DND-41 (cell line): Measurements from ENCODE around the gene RNF175.

Source experiments
- ATAC-seq: fragments of 200-7000 bp; cut with Tn5 transposase; 3 replicates; pipeline ENCODE4 v1.9.1; 2021; ENCODE audit warnings: low read depth; ENCODE audit not compliant: insufficient read depth
- DNase-seq: peaks from one replicate; pipeline ENCODE4 v3.0.0-alpha.2; 2020
- H2AFZ ChIP-seq: 2 replicates; pipeline ENCODE4 v1.6.0; 2012; ENCODE audit warnings: low read depth, low read length
- H3K27ac ChIP-seq: 2 replicates; pipeline ENCODE4 v1.5.1; 2012; ENCODE audit warnings: low read length, inconsistent platforms
- H3K27me3 ChIP-seq: fragments of 200-600 bp; sonication (generic); 2 replicates; pipeline ENCODE4 v1.6.0; 2012; ENCODE audit warnings: low read length, mild to moderate bottlenecking, inconsistent platforms; ENCODE audit not compliant: insufficient read depth, poor library complexity
- H3K36me3 ChIP-seq: 2 replicates; pipeline ENCODE4 v1.5.1; 2012; ENCODE audit warnings: low read length, inconsistent platforms; ENCODE audit not compliant: insufficient read depth
- H3K4me1 ChIP-seq: 2 replicates; pipeline ENCODE4 v1.5.1; 2012; ENCODE audit warnings: mild to moderate bottlenecking, low read length; ENCODE audit not compliant: insufficient read depth
- H3K4me2 ChIP-seq: 2 replicates; pipeline ENCODE4 v1.6.0; 2012; ENCODE audit warnings: mild to moderate bottlenecking, moderate library complexity, low read length, inconsistent platforms; ENCODE audit not compliant: insufficient read depth
- H3K4me3 ChIP-seq, 2 experiments: fragments of 200-600 bp in 1 of 2; shearing (Covaris generic) in 1 of 2; 2 replicates each; pipeline ENCODE4 v1.5.1; 2012 to 2016; ENCODE audit warnings: inconsistent platforms in 2 of 2, low read length in 2 of 2, mild to moderate bottlenecking in 2 of 2, low read depth in 1 of 2, moderate library complexity in 1 of 2
- H3K79me2 ChIP-seq: 2 replicates; pipeline ENCODE4 v1.6.0; 2012; ENCODE audit warnings: low read length, inconsistent platforms; ENCODE audit not compliant: insufficient read depth
- H3K9ac ChIP-seq: 2 replicates; pipeline ENCODE4 v1.6.0; 2012; ENCODE audit warnings: low read depth, mild to moderate bottlenecking, inconsistent platforms, low read length, moderate library complexity
- H3K9me3 ChIP-seq: 2 replicates; pipeline ENCODE4 v1.5.1; 2012; ENCODE audit warnings: low read length, moderate library complexity, mild to moderate bottlenecking, inconsistent platforms; ENCODE audit not compliant: insufficient read depth, severe bottlenecking
- H4K20me1 ChIP-seq: 2 replicates; pipeline ENCODE4 v1.6.0; 2012; ENCODE audit warnings: low read length; ENCODE audit not compliant: insufficient read depth
- CTCF ChIP-seq: IDR thresholded peaks from 2 replicates; pipeline ENCODE4 v1.5.1; 2012; ENCODE audit warnings: borderline replicate concordance, low read length, moderate library complexity, mild to moderate bottlenecking; ENCODE audit not compliant: poor library complexity, severe bottlenecking; ENCODE audit errors: extremely low read depth
- EZH2 ChIP-seq: IDR thresholded peaks from 3 replicates; pipeline ENCODE4 v1.6.1; 2012; ENCODE audit warnings: borderline replicate concordance, low read depth, mild to moderate bottlenecking, moderate library complexity, low read length, inconsistent platforms; ENCODE audit not compliant: severe bottlenecking

Gene RNF175

GRCh38 chr4:153750197-153750817, 9.5 kb downstream of the RNF175 start:
- Histone ChIP-seq H3K4me2 (no peak overlapping the region), H3K27ac (no peak overlapping the region), H3K27me3 (no peaks in the 10 kb centered on the region), H3K4me3 (no peak overlapping the region), H4K20me1 (no peaks in the 10 kb centered on the region), H3K9me3 (no peaks in the 10 kb centered on the region), H2AFZ (no peak overlapping the region), H3K9ac (no peak overlapping the region), H3K79me2 (no peaks in the 10 kb centered on the region), H3K36me3 (no peaks in the 10 kb centered on the region), H3K4me1 (peaks cover 13% of the 10 kb centered on the region)
- DNase-seq: peak; percentile 78
- TF ChIP-seq CTCF: peak; percentile 93
- TF ChIP-seq EZH2: no peak
- ATAC-seq: peak; percentile 98

DNA sequence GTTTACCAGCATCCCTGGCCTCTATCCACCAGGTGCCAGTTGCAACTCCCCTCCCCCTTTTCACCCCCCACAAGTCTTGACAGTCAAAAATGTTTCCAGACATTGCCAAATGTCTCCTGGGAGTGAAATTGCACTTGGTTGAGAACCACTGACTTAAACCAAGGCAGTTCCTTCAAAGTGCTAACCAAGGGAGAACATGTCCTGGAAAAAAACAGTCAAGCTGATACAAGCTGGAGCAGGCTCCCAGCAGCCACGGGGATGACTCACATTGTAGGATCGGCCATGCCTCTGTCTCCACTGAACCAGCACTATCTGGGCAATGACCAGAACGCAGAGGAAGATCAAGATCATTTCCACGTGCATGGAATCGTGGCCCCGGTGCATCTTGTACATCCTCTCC, 11.4 kb downstream of the RNF175 start:
- H3K4me1 ChIP-seq: peaks cover 13% of the 10 kb centered on the region
- no peak overlapping the region for H3K9ac ChIP-seq
- H2AFZ ChIP-seq: no peak overlapping the region
- no peaks in the 10 kb centered on the region for H3K79me2 ChIP-seq
- TF ChIP-seq CTCF: no peak
- TF ChIP-seq EZH2: no peak
- H3K4me2 ChIP-seq: no peak overlapping the region
- no peaks in the 10 kb centered on the region for H3K27me3 ChIP-seq
- no peaks in the 10 kb centered on the region for H4K20me1 ChIP-seq
- no peak overlapping the region for H3K4me3 ChIP-seq
- H3K9me3 ChIP-seq: no peaks in the 10 kb centered on the region
- ATAC-seq: no peak
- no peak for DNase-seq
- no peak overlapping the region; the same call in 1 of the 2 replicates for H3K27ac ChIP-seq
- no peaks in the 10 kb centered on the region for H3K36me3 ChIP-seq

DNA sequence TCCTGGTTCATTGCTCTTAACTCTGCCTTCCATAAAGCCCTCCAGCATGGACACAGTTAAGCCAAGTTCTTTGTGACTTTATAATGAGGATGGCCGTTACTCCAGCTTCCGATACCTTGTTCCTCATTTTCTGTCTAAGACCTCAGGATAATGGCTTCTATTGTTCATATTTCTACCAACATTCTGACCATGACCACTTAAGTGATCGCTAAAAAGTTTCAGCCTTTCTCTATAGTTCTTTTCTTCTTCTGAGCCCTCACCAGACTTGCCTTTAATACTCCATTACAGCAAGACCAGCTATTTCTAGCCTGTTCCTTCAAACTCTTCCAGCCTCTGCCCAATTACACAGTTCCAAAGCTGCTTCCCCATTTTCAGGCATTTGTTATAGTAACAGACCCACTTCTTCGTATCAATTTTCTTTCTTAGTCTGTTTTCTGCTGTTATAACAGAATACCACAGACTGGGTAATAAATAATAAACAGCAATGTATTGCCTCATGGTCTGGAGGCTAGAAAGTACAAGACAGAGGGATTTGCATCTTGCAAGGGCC, 12.3 kb downstream of the RNF175 start:
- Histone ChIP-seq H3K79me2 (no peaks in the 10 kb centered on the region), H3K9me3 (no peaks in the 10 kb centered on the region), H3K4me2 (no peak overlapping the region), H3K9ac (no peak overlapping the region), H2AFZ (no peak overlapping the region), H4K20me1 (no peaks in the 10 kb centered on the region), H3K27ac (no peak overlapping the region), H3K4me1 (peaks cover 13% of the 10 kb centered on the region), H3K27me3 (no peaks in the 10 kb centered on the region), H3K4me3 (no peak overlapping the region), H3K36me3 (no peaks in the 10 kb centered on the region)
- no peak for ATAC-seq
- TF ChIP-seq EZH2 (no peak), CTCF (no peak)
- no peak for DNase-seq

DNA sequence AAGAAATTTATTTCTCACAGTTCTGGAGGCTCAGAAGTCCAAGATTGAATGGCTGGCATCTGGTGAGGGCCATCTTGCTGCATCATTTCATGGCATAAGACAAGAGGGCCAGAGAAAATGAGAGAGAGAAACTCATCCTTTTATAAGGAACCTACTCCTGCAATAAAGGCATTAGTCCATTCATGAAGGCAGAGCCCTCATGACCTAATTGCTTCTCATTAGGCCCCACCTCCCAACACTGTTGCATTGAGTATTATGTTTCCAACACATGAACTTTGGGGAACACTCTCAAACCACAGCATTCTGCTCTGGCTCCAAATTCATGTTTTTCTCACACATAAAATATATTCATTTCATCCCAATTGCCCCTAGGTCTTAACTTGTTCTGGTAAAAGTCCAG, 14.2 kb downstream of the RNF175 start:
- no peak for DNase-seq

More for the DNA sequence above, 14.2 kb downstream of the RNF175 start:
- H3K27ac ChIP-seq: no peak overlapping the region
- no peak overlapping the region for H3K4me2 ChIP-seq
- H4K20me1 ChIP-seq: no peaks in the 10 kb centered on the region
- TF ChIP-seq EZH2 (no peak), CTCF (no peak)
- H3K27me3 ChIP-seq: no peaks in the 10 kb centered on the region
- H3K9ac ChIP-seq: no peak overlapping the region
- H3K9me3 ChIP-seq: peaks cover 5% of the 10 kb centered on the region
- H3K36me3 ChIP-seq: no peaks in the 10 kb centered on the region
- no peak for ATAC-seq
- peaks cover 13% of the 10 kb centered on the region for H3K4me1 ChIP-seq
- H3K4me3 ChIP-seq: no peak overlapping the region
- no peak overlapping the region for H2AFZ ChIP-seq
- H3K79me2 ChIP-seq: no peaks in the 10 kb centered on the region
